HepG2 (cell line): ENCODE results near the gene ATAD2B. TPM values are rescaled to one million over a fixed set of nuclear protein-coding genes. Genes with fewer than 3 reads are reported as not detected.

Experiments
- ATAC-seq: fragments of 200-7000 bp; cut with Tn5 transposase; 3 replicates; pipeline ENCODE4 v1.9.1; 2020; ENCODE audit warnings: mild to moderate bottlenecking, moderate library complexity
- BruUV-seq: library from RNA; stranded (reverse); fragments of 400-500 nt; replicated peaks from 2 replicates; lab custom pipeline; 2021; lab: Mats Ljungman, UMichigan
- CTCF ChIA-PET: fragments of 300-600 bp; formaldehyde crosslinking; extraction: SDS; loops from one replicate; lab custom pipeline; 2021; ENCODE audit warnings: low total read pairs, inconsistent platforms, low intra/inter-chr PET ratio; lab: Yijun Ruan, JAX
- POLR2A ChIA-PET: fragments of 350-600 bp; sonication (Branson Sonifier 250); formaldehyde crosslinking; loops from one replicate; lab custom pipeline; 2020; ENCODE audit warnings: antibody characterized with exemption, inconsistent platforms; lab: Yijun Ruan, JAX
- DNase-seq: peaks from one replicate; pipeline ENCODE4 v3.0.0-alpha.2; 2015; ENCODE audit warnings: low spot score
- FAIRE-seq: peaks from 3 replicates; lab custom pipeline; 2011; peaks lifted over from hg19 to GRCh38; lab: Jason Lieb, UNC
- H2AFZ ChIP-seq: one replicate; pipeline ENCODE4 v1.6.1; 2011; ENCODE audit warnings: low read length, inconsistent platforms
- H3K27ac ChIP-seq: fragments of 300-600 bp; 3 replicates; pipeline ENCODE4 v1.8.0; 2011; ENCODE audit warnings: mixed run types, mild to moderate bottlenecking, mixed read lengths, low read length, inconsistent platforms; ENCODE audit not compliant: insufficient read depth; ENCODE audit errors: extremely low read length
- H3K27me3 ChIP-seq, 2 experiments: fragments of 200-600 bp in 1 of 2; 2 replicates in 1 of 2; 3 replicates in 1 of 2; pipeline versions ENCODE4 v1.6.0 to v1.8.0; 2011; ENCODE audit warnings: low read length in 2 of 2, mild to moderate bottlenecking in 2 of 2, moderate library complexity in 2 of 2, inconsistent platforms in 1 of 2; ENCODE audit not compliant: insufficient read depth in 2 of 2, control insufficient read depth in 1 of 2
- H3K36me3 ChIP-seq, 2 experiments: fragments of 200-600 bp in 1 of 2; replicated peaks in 1 of 2; 2 replicates in 1 of 2; 3 replicates in 1 of 2; pipeline versions ENCODE4 v1.5.1 to v1.8.0; 2011; ENCODE audit warnings: low read length in 2 of 2, inconsistent platforms in 1 of 2; ENCODE audit not compliant: insufficient read depth in 2 of 2, control insufficient read depth in 1 of 2
- H3K4me1 ChIP-seq: 2 replicates; pipeline ENCODE4 v1.5.1; 2012; ENCODE audit warnings: low read length, inconsistent platforms; ENCODE audit not compliant: insufficient read depth
- H3K4me2 ChIP-seq: 2 replicates; pipeline ENCODE4 v1.6.0; 2011; ENCODE audit warnings: low read depth, low read length, inconsistent platforms
- H3K4me3 ChIP-seq, 3 experiments: fragments of 200-600 bp in 1 of 3; sonication (generic), shearing (Covaris generic) in 1 of 3; replicated peaks in 1 of 3; 2 replicates each; pipeline ENCODE4 v1.5.1; 2011 to 2016; ENCODE audit warnings: low read length in 3 of 3, inconsistent platforms in 2 of 3, low read depth in 2 of 3, mild to moderate bottlenecking in 2 of 3, control low read depth in 1 of 3, mixed read lengths in 1 of 3; ENCODE audit not compliant: insufficient read depth in 1 of 3
- H3K79me2 ChIP-seq: one replicate; pipeline ENCODE4 v1.6.1; 2011; ENCODE audit warnings: low read length, inconsistent platforms; ENCODE audit not compliant: insufficient read depth
- H3K9ac ChIP-seq: 2 replicates; pipeline ENCODE4 v1.6.0; 2011; ENCODE audit warnings: mild to moderate bottlenecking, low read depth, low read length, inconsistent platforms; ENCODE audit not compliant: insufficient read depth
- H3K9me3 ChIP-seq: 2 replicates; pipeline ENCODE4 v1.5.1; 2012; ENCODE audit warnings: mild to moderate bottlenecking, low read length
- H4K20me1 ChIP-seq: 2 replicates; pipeline ENCODE4 v1.6.0; 2011; ENCODE audit warnings: inconsistent platforms, mild to moderate bottlenecking, low read length, moderate library complexity; ENCODE audit not compliant: insufficient read depth
- CREB3 ChIP-seq: sonication (generic); formaldehyde crosslinking; IDR thresholded peaks from 2 replicates; pipeline ENCODE4 v1.5.0; 2020; ENCODE audit warnings: missing genetic modification reagents
- E2F2 ChIP-seq: sonication (generic); formaldehyde crosslinking; IDR thresholded peaks from 2 replicates; pipeline ENCODE4 v1.4.0; 2020; ENCODE audit warnings: missing genetic modification reagents, borderline replicate concordance
- FOXP4 ChIP-seq: sonication (generic); formaldehyde crosslinking; IDR thresholded peaks from 2 replicates; pipeline ENCODE4 v1.4.0; 2020; ENCODE audit warnings: missing genetic modification reagents
- KLF12 ChIP-seq: sonication (generic); formaldehyde crosslinking; IDR thresholded peaks from 2 replicates; pipeline ENCODE4 v1.4.0; 2020; ENCODE audit warnings: missing genetic modification reagents, borderline replicate concordance
- NONO ChIP-seq, 2 experiments: fragments of 450-650 bp in 1 of 2; sonication (generic) in 1 of 2; formaldehyde crosslinking in 1 of 2; IDR thresholded peaks in 1 of 2; conservative IDR thresholded peaks in 1 of 2; 2 replicates each; pipeline versions ENCODE4 v1.6.1 to v1.8.0; 2017 to 2022; ENCODE audit warnings: mild to moderate bottlenecking in 1 of 2, missing genetic modification reagents in 1 of 2, moderate library complexity in 1 of 2
- ZNF225 ChIP-seq: sonication (generic); formaldehyde crosslinking; IDR thresholded peaks from 2 replicates; pipeline ENCODE4 v1.4.0; 2020; ENCODE audit warnings: mild to moderate bottlenecking, missing genetic modification reagents
- ZNF451 ChIP-seq: sonication (generic); formaldehyde crosslinking; IDR thresholded peaks from 2 replicates; pipeline ENCODE4 v1.5.0; 2020; ENCODE audit warnings: mild to moderate bottlenecking, missing genetic modification reagents
- ZNF614 ChIP-seq: IDR thresholded peaks from 2 replicates; pipeline ENCODE4 v1.6.1; 2018; ENCODE audit warnings: missing biosample characterization, missing genetic modification reagents, inconsistent platforms, borderline replicate concordance
- ZNF7 ChIP-seq: IDR thresholded peaks from 2 replicates; pipeline ENCODE4 v1.6.1; 2016; ENCODE audit warnings: missing biosample characterization, missing genetic modification reagents
- ZNF746 ChIP-seq: sonication (generic); formaldehyde crosslinking; IDR thresholded peaks from 2 replicates; pipeline ENCODE4 v1.8.0; 2022; ENCODE audit warnings: mild to moderate bottlenecking, missing genetic modification reagents
- ZNF770 ChIP-seq: sonication (generic); formaldehyde crosslinking; IDR thresholded peaks from 2 replicates; pipeline ENCODE4 v1.5.0; 2020; ENCODE audit warnings: mild to moderate bottlenecking, missing genetic modification reagents
- ZNF773 ChIP-seq: sonication (generic); formaldehyde crosslinking; IDR thresholded peaks from 2 replicates; pipeline ENCODE4 v1.4.0; 2020; ENCODE audit warnings: missing genetic modification reagents, borderline replicate concordance
- WGBS: methylation state at CpG from one replicate; pipeline ENCODE4 v1.1.6; 2017; ENCODE audit warnings: low lambda C conversion rate; 5-methylcytosine and 5-hydroxymethylcytosine counted together
- in situ Hi-C: cut with HindIII; loops from 2 replicates; pipeline ENCODE4 v1.10.0; 2017; ENCODE audit warnings: low pct_unique_long_range_greater_than_20kb; ENCODE audit not compliant: extremely low pct_ligation_motif_present
- intact Hi-C: fragments of 100-400 bp; cut with micrococcal nuclease; formaldehyde crosslinking; loops from one replicate; pipeline ENCODE4 v1.10.0; 2022; ENCODE audit not compliant: unreplicated experiment
- polyA plus RNA-seq, 8 experiments: library from polyadenylated mRNA; depleted of rRNA in 3 of 8; stranded (reverse) in 7 of 8; unstranded in 1 of 8; fragments of >200 nt; fragmentation: Illumina TruSeq in 4 of 8; extraction: Trizol in 4 of 8; gene quantifications; 2 replicates each; pipeline versions ENCODE4 v1.2.1 to v1.2.3, GENCODE V29; 2011 to 2016; ENCODE audit warnings: low read depth in 4 of 8, missing spikeins in 1 of 8, mixed read lengths in 1 of 8; ENCODE audit not compliant: insufficient read depth in 1 of 8
- total RNA-seq, 5 experiments: library from RNA; depleted of rRNA; stranded (reverse); fragments of >200 nt; fragmentation: Illumina TruSeq; extraction: Trizol; gene quantifications; 2 replicates each; pipeline ENCODE4 v1.2.3, GENCODE V29; 2016; ENCODE audit warnings: low read depth in 1 of 5

Gene ATAD2B
- total and polyA plus RNA-seq, 2 of the 13 experiments (the other 11 are each of a cell fraction or from before 2014, with no cell fraction given) = 5.3 to 22.2 TPM

- no peak for TF ChIP-seq NONO (IDR thresholded peaks at IDR 0.05)
- no peak for TF ChIP-seq NONO (CRISPR knock-in tag; conservative IDR thresholded peaks at IDR 0.05)
- TF ChIP-seq ZNF614 = no peak
- TF ChIP-seq KLF12 (CRISPR knock-in tag) = no peak
- TF ChIP-seq ZNF746 (CRISPR knock-in tag) = no peak
- TF ChIP-seq ZNF7 (CRISPR knock-in tag) = no peak
- TF ChIP-seq CREB3 (CRISPR knock-in tag) = no peak
- no peak for TF ChIP-seq ZNF773
- no peak for TF ChIP-seq ZNF451 (CRISPR knock-in tag)
- TF ChIP-seq E2F2 = no peak
- no peak for TF ChIP-seq ZNF225
Measured at GRCh38 chr2:23915327-23915726, 11.6 kb downstream of the ATAD2B start (continued).

- no peak overlapping the region for H3K27ac ChIP-seq
- H4K20me1 ChIP-seq = no peaks in the 10 kb centered on the region; the same call in 1 of the 2 replicates
- no peaks in the 10 kb centered on the region for H3K27me3 ChIP-seq
- ChIA-PET CTCF (no interaction called here), POLR2A (interaction anchor here (1.6 kb wide), 1 partner anchor 15 kb away, joined by 3 read pairs; the partner anchor contains the start of gene ATAD2B)
- FAIRE-seq (no peak), DNase-seq (no peak), ATAC-seq (no peak)
- no peak overlapping the region for H2AFZ ChIP-seq
- in situ Hi-C loops (no loop called here), intact Hi-C loops (no loop called here)
- no TSS peak for BruUV-seq
- H3K4me2 ChIP-seq = no peak overlapping the region
- H3K36me3 ChIP-seq = no peaks in the 10 kb centered on the region
- no peak overlapping the region for H3K4me3 ChIP-seq
- WGBS = 95% methylated on average over 3 of the region's 3 CpGs
- no peak for TF ChIP-seq FOXP4 (CRISPR knock-in tag)
- 0 out of 2 replicates have a peak, but pooled peaks have one; percentile 34 for TF ChIP-seq ZNF770 (CRISPR knock-in tag)
- H3K79me2 ChIP-seq = peaks cover 56% of the 10 kb centered on the region
- H3K9me3 ChIP-seq = no peaks in the 10 kb centered on the region
- peaks cover 18% of the 10 kb centered on the region for H3K4me1 ChIP-seq
- no peak overlapping the region for H3K9ac ChIP-seq
Measured at GRCh38 chr2:23912054-23912453, 14.9 kb downstream of the ATAD2B start.
